GM12878 (cell line): ENCODE measurements around the gene TM4SF1. TPM values are rescaled to one million over a fixed set of nuclear protein-coding genes. Genes with fewer than 3 reads are reported as not detected.

ENCODE experiments used
- ATAC-seq: fragments of 200-7000 bp; cut with Tn5 transposase; 3 replicates; pipeline ENCODE4 v1.9.1; 2020; ENCODE audit warnings: mild to moderate bottlenecking, moderate library complexity
- BruUV-seq: library from RNA; stranded (reverse); fragments of 400-500 nt; replicated peaks from 2 replicates; lab custom pipeline; 2021; lab: Mats Ljungman, UMichigan
- CTCF ChIA-PET: fragments of 300-600 bp; sonication (Branson Sonifier 250); formaldehyde crosslinking; extraction: SDS; loops from one replicate; lab custom pipeline; 2021; ENCODE audit warnings: inconsistent platforms; lab: Yijun Ruan, JAX
- POLR2A ChIA-PET: fragments of 350-600 bp; formaldehyde crosslinking; extraction: SDS; loops from one replicate; lab custom pipeline; 2021; ENCODE audit warnings: inconsistent platforms; lab: Charles Lee
- RAD21 ChIA-PET: fragments of 300-600 bp; sonication (Branson Sonifier 250); formaldehyde crosslinking; loops from one replicate; lab custom pipeline; 2023; ENCODE audit warnings: antibody characterized with exemption; ENCODE audit not compliant: unreplicated experiment; lab: Charles Lee
- SMC1A ChIA-PET: fragments of 300-600 bp; sonication (Branson Sonifier 250); formaldehyde crosslinking; loops from one replicate; lab custom pipeline; 2023; ENCODE audit not compliant: unreplicated experiment, uncharacterized antibody; lab: Charles Lee
- DNase-seq: peaks from one replicate; pipeline ENCODE4 v3.0.0-alpha.2; 2011; ENCODE audit warnings: low read depth, low spot score
- FAIRE-seq: peaks from 3 replicates; lab custom pipeline; 2011; peaks lifted over from hg19 to GRCh38; lab: Jason Lieb, UNC
- H2AFZ ChIP-seq: 2 replicates; pipeline ENCODE4 v1.6.0; 2011; ENCODE audit warnings: low read depth, low read length, control low read depth; ENCODE audit not compliant: control insufficient read depth
- H3K27ac ChIP-seq: 2 replicates; pipeline ENCODE4 v1.5.1; 2011; ENCODE audit warnings: control low read depth; ENCODE audit not compliant: control insufficient read depth, insufficient read depth
- H3K27me3 ChIP-seq, 2 experiments: replicated peaks in 1 of 2; 2 replicates each; pipeline versions ENCODE4 v1.6.0 to v1.6.1; 2011; ENCODE audit warnings: low read length in 1 of 2; ENCODE audit not compliant: control insufficient read depth in 2 of 2, insufficient read depth in 2 of 2
- H3K36me3 ChIP-seq, 2 experiments: 2 replicates each; pipeline ENCODE4 v1.5.1; 2011; ENCODE audit warnings: low read length in 1 of 2; ENCODE audit not compliant: control insufficient read depth in 2 of 2, insufficient read depth in 2 of 2
- H3K4me1 ChIP-seq: 2 replicates; pipeline ENCODE4 v1.6.1; 2011; ENCODE audit warnings: mild to moderate bottlenecking, low read length, moderate library complexity, mixed read lengths; ENCODE audit not compliant: control insufficient read depth, insufficient read depth
- H3K4me2 ChIP-seq: 2 replicates; pipeline ENCODE4 v1.6.0; 2011; ENCODE audit warnings: control low read depth; ENCODE audit not compliant: control insufficient read depth, insufficient read depth
- H3K4me3 ChIP-seq: fragments of 200-600 bp; sonication (generic); 2 replicates; pipeline ENCODE4 v1.5.1; 2016
- H3K79me2 ChIP-seq: 2 replicates; pipeline ENCODE4 v1.6.0; 2011; ENCODE audit warnings: low read length; ENCODE audit not compliant: control insufficient read depth, insufficient read depth
- H3K9ac ChIP-seq: 2 replicates; pipeline ENCODE4 v1.8.0; 2011; ENCODE audit warnings: low read length, control low read depth, mixed read lengths; ENCODE audit not compliant: control insufficient read depth, insufficient read depth
- H3K9me3 ChIP-seq: replicated peaks from 3 replicates; pipeline ENCODE4 v1.5.1; 2011; ENCODE audit warnings: mild to moderate bottlenecking, low read length; ENCODE audit not compliant: control insufficient read depth, insufficient read depth
- H4K20me1 ChIP-seq: 2 replicates; pipeline ENCODE4 v1.6.0; 2011; ENCODE audit not compliant: control insufficient read depth, insufficient read depth
- BCL3 ChIP-seq: IDR thresholded peaks from 2 replicates; pipeline ENCODE4 v1.6.1; 2011; ENCODE audit warnings: borderline replicate concordance, low read depth, mild to moderate bottlenecking, moderate library complexity, low read length; ENCODE audit not compliant: insufficient read depth, poor library complexity, severe bottlenecking
- CBFB ChIP-seq: IDR thresholded peaks from 2 replicates; pipeline ENCODE4 v1.6.1; 2016; ENCODE audit warnings: antibody characterized with exemption, low read depth
- CHD4 ChIP-seq: fragments of 200-600 bp; sonication (generic); IDR thresholded peaks from 2 replicates; pipeline ENCODE4 v1.6.1; 2016; ENCODE audit warnings: mild to moderate bottlenecking
- CREB1 ChIP-seq: IDR thresholded peaks from 2 replicates; pipeline ENCODE4 v1.6.1; 2012; ENCODE audit warnings: low read depth, mild to moderate bottlenecking, inconsistent platforms
- ELK1 ChIP-seq: IDR thresholded peaks from 2 replicates; pipeline ENCODE4 v1.6.1; 2012; ENCODE audit warnings: low read depth, low read length, improper control_type of control experiment
- IKZF2 ChIP-seq, 2 experiments: fragments of 450-650 bp; IDR thresholded peaks; 2 replicates each; pipeline ENCODE4 v1.6.1; 2017; ENCODE audit warnings: mild to moderate bottlenecking in 2 of 2, moderate library complexity in 2 of 2
- LARP7 ChIP-seq: fragments of 450-650 bp; IDR thresholded peaks from 2 replicates; pipeline ENCODE4 v1.6.1; 2017; ENCODE audit warnings: mild to moderate bottlenecking
- NBN ChIP-seq: fragments of 450-650 bp; IDR thresholded peaks from 2 replicates; pipeline ENCODE4 v1.6.1; 2016
- NFYA ChIP-seq: IDR thresholded peaks from 2 replicates; pipeline ENCODE4 v1.6.1; 2011; ENCODE audit warnings: low read depth, mild to moderate bottlenecking, low read length, improper control_type of control experiment, borderline replicate concordance
- PAX5 ChIP-seq: IDR thresholded peaks from 2 replicates; pipeline ENCODE4 v1.6.1; 2011; ENCODE audit warnings: low read depth, low read length, borderline replicate concordance
- PML ChIP-seq: IDR thresholded peaks from 2 replicates; pipeline ENCODE4 v1.6.1; 2012; ENCODE audit warnings: low read length, inconsistent platforms
- POLR2A ChIP-seq: IDR thresholded peaks from 2 replicates; pipeline ENCODE4 v1.6.1; 2011; ENCODE audit warnings: low read depth, mild to moderate bottlenecking, low read length
- POLR2AphosphoS2 ChIP-seq: IDR thresholded peaks from 2 replicates; pipeline ENCODE4 v1.6.1; 2011; ENCODE audit warnings: low read depth, mild to moderate bottlenecking, low read length, improper control_type of control experiment, moderate library complexity
- POLR2AphosphoS5 ChIP-seq: IDR thresholded peaks from 2 replicates; pipeline ENCODE4 v1.6.1; 2011; ENCODE audit warnings: mild to moderate bottlenecking, low read length, inconsistent platforms
- SKIL ChIP-seq: fragments of 450-650 bp; IDR thresholded peaks from 2 replicates; pipeline ENCODE4 v1.6.1; 2017; ENCODE audit warnings: mild to moderate bottlenecking, low read depth, inconsistent platforms; ENCODE audit not compliant: poor library complexity, severe bottlenecking
- TBL1XR1 ChIP-seq: IDR thresholded peaks from 2 replicates; pipeline ENCODE4 v1.6.1; 2012; ENCODE audit warnings: low read depth, low read length, improper control_type of control experiment
- TCF7 ChIP-seq: IDR thresholded peaks from 2 replicates; pipeline ENCODE4 v1.6.1; 2014; ENCODE audit warnings: antibody characterized with exemption, borderline replicate concordance
- USF1 ChIP-seq: IDR thresholded peaks from 2 replicates; pipeline ENCODE4 v1.6.1; 2011; ENCODE audit warnings: borderline replicate concordance, low read depth, mild to moderate bottlenecking, moderate library complexity, mixed read lengths, low read length; ENCODE audit not compliant: insufficient read depth; ENCODE audit errors: extremely low read length
- ZNF217 ChIP-seq: fragments of 450-650 bp; IDR thresholded peaks from 2 replicates; pipeline ENCODE4 v1.6.1; 2017; ENCODE audit warnings: antibody characterized with exemption, mild to moderate bottlenecking
- ZZZ3 ChIP-seq: IDR thresholded peaks from 2 replicates; pipeline ENCODE4 v1.6.1; 2011; ENCODE audit warnings: low read depth; ENCODE audit not compliant: control insufficient read depth, insufficient read length
- WGBS: methylation state at CpG from one replicate; pipeline ENCODE4 v1.1.6; 2016; ENCODE audit warnings: low lambda C conversion rate; ENCODE audit not compliant: insufficient replicate concordance, insufficient coverage; ENCODE audit errors: missing lambda C conversion rate; 5-methylcytosine and 5-hydroxymethylcytosine counted together
- in situ Hi-C: fragments of 300-500 bp; cut with MboI; formaldehyde crosslinking; loops from 9 replicates; pipeline ENCODE4 v1.14.3; 2018; ENCODE audit warnings: mixed read lengths
- intact Hi-C: fragments of 100-400 bp; cut with micrococcal nuclease; formaldehyde crosslinking; loops from one replicate; pipeline ENCODE4 v1.14.2; 2022; ENCODE audit not compliant: unreplicated experiment
- polyA plus RNA-seq, 11 experiments: library from polyadenylated mRNA; depleted of rRNA in 4 of 11; unstranded in 6 of 11; stranded (reverse) in 5 of 11; fragments of >200 nt; fragmentation: Nextera tagmentation in 4 of 11; fragmentation: Illumina TruSeq in 1 of 11; extraction: Ambion mirVana in 4 of 11; extraction: Trizol in 1 of 11; gene quantifications; 1 replicate in 1 of 11; 2 replicates in 10 of 11; pipeline versions ENCODE4 v1.2.1 to v1.2.3, GENCODE V29; 2011 to 2016; ENCODE audit warnings: inconsistent platforms in 2 of 11, missing spikeins in 2 of 11, low read depth in 1 of 11
- total RNA-seq, 4 experiments: library from RNA; depleted of rRNA in 3 of 4; stranded (reverse); fragments of >200 nt in 3 of 4; fragmentation: Illumina TruSeq in 1 of 4; extraction: Trizol in 1 of 4; gene quantifications; 2 replicates each; pipeline versions ENCODE4 v1.2.1 to v1.2.3, GENCODE V29; 2013 to 2021

Gene TM4SF1
- total and polyA plus RNA-seq, 10 of the 15 experiments (the other 5 are each of a cell fraction or from before 2014, with no cell fraction given), result 0.05 to 1.2 TPM; not detected in 8

GRCh38 chr3:149391960-149392359 lies 14.5 kb upstream of the TM4SF1 start:
- ChIA-PET CTCF (interaction anchor here (0.7 to 3.7 kb wide), 5 partner anchors 88 to 269 kb away, joined by 3 to 25 read pairs (median 4); no protein-coding TSS in a partner anchor), RAD21 (interaction anchor here (1.0 kb wide), 1 partner anchor 88 kb away, joined by 3 read pairs; no protein-coding TSS in a partner anchor), POLR2A (no interaction called here), SMC1A (interaction anchor here (6.1 kb wide), 1 partner anchor 88 kb away, joined by 24 read pairs; no protein-coding TSS in a partner anchor)
- Histone ChIP-seq H3K9me3 (no peaks in the 10 kb centered on the region), H3K27me3 (no peaks in the 10 kb centered on the region), H3K9ac (no peak overlapping the region), H3K36me3 (no peaks in the 10 kb centered on the region), H3K4me2 (no peak overlapping the region), H3K4me3 (no peak overlapping the region), H3K79me2 (no peaks in the 10 kb centered on the region), H3K4me1 (no peaks in the 10 kb centered on the region), H3K27ac (no peak overlapping the region), H4K20me1 (no peaks in the 10 kb centered on the region), H2AFZ (no peak overlapping the region)
- FAIRE-seq, result no peak
- intact Hi-C loops (no loop called here), in situ Hi-C loops (no loop called here)
- BruUV-seq, result no TSS peak
- TF ChIP-seq NBN, result no peak
- TF ChIP-seq PML, result no peak
- no peak for TF ChIP-seq LARP7
- TF ChIP-seq POLR2AphosphoS2, result no peak
- no peak for TF ChIP-seq ZZZ3
- TF ChIP-seq SKIL, result no peak
- no peak for TF ChIP-seq USF1
- no peak for TF ChIP-seq POLR2A
- no peak for TF ChIP-seq IKZF2 (IDR thresholded peaks at IDR 0.05)
- TF ChIP-seq BCL3, result no peak
- TF ChIP-seq CBFB, result no peak
- TF ChIP-seq ELK1, result no peak
- TF ChIP-seq TCF7, result no peak
- no peak for TF ChIP-seq ZNF217
- no peak for TF ChIP-seq POLR2AphosphoS5
- TF ChIP-seq NFYA, result no peak
- no peak for TF ChIP-seq PAX5
- TF ChIP-seq TBL1XR1, result no peak
- no peak for TF ChIP-seq CREB1
- no peak for TF ChIP-seq CHD4
- no peak for ATAC-seq
- DNase-seq, result no peak
- WGBS, result 45% methylated on average over 5 of the region's 5 CpGs
